HepG2 (cell line): ENCODE measurements around the gene HSP90AB1. TPM values are rescaled to one million over a fixed set of nuclear protein-coding genes. Genes with fewer than 3 reads are reported as not detected.

Experiments
- ATF7-NPFF ChIP-seq: sonication (generic); formaldehyde crosslinking; IDR thresholded peaks from 2 replicates; pipeline ENCODE4 v1.8.1; 2023; ENCODE audit warnings: mild to moderate bottlenecking, low read depth, missing genetic modification reagents, moderate library complexity
- BCL6 ChIP-seq: IDR thresholded peaks from 2 replicates; pipeline ENCODE4 v1.6.1; 2016; ENCODE audit warnings: missing genetic modification reagents, missing compliant biosample characterization
- BRCA1 ChIP-seq: sonication (generic); formaldehyde crosslinking; IDR thresholded peaks from 2 replicates; pipeline ENCODE4 v1.4.0; 2020; ENCODE audit warnings: missing genetic modification reagents
- CBX2 ChIP-seq, 2 experiments: fragments of 200-600 bp in 1 of 2; sonication (generic); formaldehyde crosslinking in 1 of 2; IDR thresholded peaks; 2 replicates each; pipeline versions ENCODE4 v1.7.0 to v1.8.1; 2018 to 2022; ENCODE audit warnings: low read depth in 2 of 2, low read length in 1 of 2, mild to moderate bottlenecking in 1 of 2, missing genetic modification reagents in 1 of 2
- JDP2 ChIP-seq: sonication (generic); formaldehyde crosslinking; IDR thresholded peaks from 2 replicates; pipeline ENCODE4 v1.8.1; 2022; ENCODE audit warnings: missing genetic modification reagents, borderline replicate concordance
- JUN ChIP-seq: sonication (generic); formaldehyde crosslinking; IDR thresholded peaks from 2 replicates; pipeline ENCODE4 v1.4.0; 2020; ENCODE audit warnings: mild to moderate bottlenecking, missing genetic modification reagents
- MAFG ChIP-seq: sonication (generic); formaldehyde crosslinking; IDR thresholded peaks from 2 replicates; pipeline ENCODE4 v1.5.1; 2020; ENCODE audit warnings: mild to moderate bottlenecking, missing genetic modification reagents
- MEIS2 ChIP-seq: sonication (generic); formaldehyde crosslinking; IDR thresholded peaks from 2 replicates; pipeline ENCODE4 v1.9.0; 2021; ENCODE audit warnings: mild to moderate bottlenecking, missing genetic modification reagents
- PCBP2 ChIP-seq: fragments of 200-400 bp; formaldehyde crosslinking; optimal IDR thresholded peaks from 2 replicates; pipeline ENCODE3; 2018; ENCODE audit warnings: low read length, low read depth; ENCODE audit not compliant: poor library complexity, severe bottlenecking
- RAD51 ChIP-seq: fragments of 450-650 bp; IDR thresholded peaks from 2 replicates; pipeline ENCODE4 v1.6.1; 2016; ENCODE audit warnings: borderline replicate concordance
- TBX2 ChIP-seq: sonication (generic); formaldehyde crosslinking; IDR thresholded peaks from 2 replicates; pipeline ENCODE4 v1.5.0; 2020; ENCODE audit warnings: missing genetic modification reagents, mild to moderate bottlenecking, borderline replicate concordance
- TOPORS ChIP-seq: sonication (generic); formaldehyde crosslinking; IDR thresholded peaks from 2 replicates; pipeline ENCODE4 v1.8.0; 2023; ENCODE audit warnings: mild to moderate bottlenecking, missing genetic modification reagents
- YY1 ChIP-seq: IDR thresholded peaks from 2 replicates; pipeline ENCODE4 v1.6.1; 2011; ENCODE audit warnings: low read length, low read depth, moderate library complexity, mild to moderate bottlenecking; ENCODE audit not compliant: insufficient read depth, insufficient replicate concordance
- ZC3H13 ChIP-seq: sonication (generic); formaldehyde crosslinking; IDR thresholded peaks from 2 replicates; pipeline ENCODE4 v1.8.1; 2023; ENCODE audit warnings: mild to moderate bottlenecking, missing genetic modification reagents, moderate library complexity
- ZNF569 ChIP-seq: sonication (generic); formaldehyde crosslinking; IDR thresholded peaks from 2 replicates; pipeline ENCODE4 v1.5.0; 2020; ENCODE audit warnings: mild to moderate bottlenecking, missing genetic modification reagents, moderate library complexity, borderline replicate concordance
- ZNF589 ChIP-seq: sonication (generic); formaldehyde crosslinking; conservative IDR thresholded peaks from 2 replicates; pipeline ENCODE4 v1.8.0; 2022; ENCODE audit warnings: mild to moderate bottlenecking, moderate library complexity, missing genetic modification reagents
- ZNF737 ChIP-seq: sonication (generic); formaldehyde crosslinking; IDR thresholded peaks from 2 replicates; pipeline ENCODE4 v1.5.0; 2020; ENCODE audit warnings: missing genetic modification reagents, mild to moderate bottlenecking, borderline replicate concordance
- polyA plus RNA-seq, 8 experiments: library from polyadenylated mRNA; depleted of rRNA in 3 of 8; stranded (reverse) in 7 of 8; unstranded in 1 of 8; fragments of >200 nt; fragmentation: Illumina TruSeq in 4 of 8; extraction: Trizol in 4 of 8; gene quantifications; 2 replicates each; pipeline versions ENCODE4 v1.2.1 to v1.2.3, GENCODE V29; 2011 to 2016; ENCODE audit warnings: low read depth in 4 of 8, missing spikeins in 1 of 8, mixed read lengths in 1 of 8; ENCODE audit not compliant: insufficient read depth in 1 of 8
- total RNA-seq, 5 experiments: library from RNA; depleted of rRNA; stranded (reverse); fragments of >200 nt; fragmentation: Illumina TruSeq; extraction: Trizol; gene quantifications; 2 replicates each; pipeline ENCODE4 v1.2.3, GENCODE V29; 2016; ENCODE audit warnings: low read depth in 1 of 5
- TF ChIP-seq, protein P1 (sequence below): IDR thresholded peaks from 2 replicates; pipeline ENCODE4 v1.6.1; 2016; ENCODE audit warnings: missing genetic modification reagents, missing compliant biosample characterization
- TF ChIP-seq, protein P2 (sequence below): sonication (generic); formaldehyde crosslinking; IDR thresholded peaks from 2 replicates; pipeline ENCODE4 v1.5.0; 2020; ENCODE audit warnings: mild to moderate bottlenecking, missing genetic modification reagents
- TF ChIP-seq, protein P3 (sequence below): sonication (generic); formaldehyde crosslinking; IDR thresholded peaks from 2 replicates; pipeline ENCODE4 v1.4.0; 2020; ENCODE audit warnings: mild to moderate bottlenecking, missing genetic modification reagents
- TF ChIP-seq, protein P4 (sequence below): conservative IDR thresholded peaks from 2 replicates; pipeline ENCODE4 v1.6.1; 2018; ENCODE audit warnings: missing genetic modification reagents
- TF ChIP-seq, protein P5 (sequence below): sonication (generic); formaldehyde crosslinking; IDR thresholded peaks from 2 replicates; pipeline ENCODE4 v1.4.0; 2020; ENCODE audit warnings: missing genetic modification reagents
- TF ChIP-seq, protein P6 (sequence below): sonication (generic); formaldehyde crosslinking; IDR thresholded peaks from 2 replicates; pipeline ENCODE4 v1.4.0; 2020; ENCODE audit warnings: missing genetic modification reagents

Gene HSP90AB1
- total and polyA plus RNA-seq, 2 of the 13 experiments (the other 11 are each of a cell fraction or from before 2014, with no cell fraction given), result 1,325 to 1,472 TPM

DNA sequence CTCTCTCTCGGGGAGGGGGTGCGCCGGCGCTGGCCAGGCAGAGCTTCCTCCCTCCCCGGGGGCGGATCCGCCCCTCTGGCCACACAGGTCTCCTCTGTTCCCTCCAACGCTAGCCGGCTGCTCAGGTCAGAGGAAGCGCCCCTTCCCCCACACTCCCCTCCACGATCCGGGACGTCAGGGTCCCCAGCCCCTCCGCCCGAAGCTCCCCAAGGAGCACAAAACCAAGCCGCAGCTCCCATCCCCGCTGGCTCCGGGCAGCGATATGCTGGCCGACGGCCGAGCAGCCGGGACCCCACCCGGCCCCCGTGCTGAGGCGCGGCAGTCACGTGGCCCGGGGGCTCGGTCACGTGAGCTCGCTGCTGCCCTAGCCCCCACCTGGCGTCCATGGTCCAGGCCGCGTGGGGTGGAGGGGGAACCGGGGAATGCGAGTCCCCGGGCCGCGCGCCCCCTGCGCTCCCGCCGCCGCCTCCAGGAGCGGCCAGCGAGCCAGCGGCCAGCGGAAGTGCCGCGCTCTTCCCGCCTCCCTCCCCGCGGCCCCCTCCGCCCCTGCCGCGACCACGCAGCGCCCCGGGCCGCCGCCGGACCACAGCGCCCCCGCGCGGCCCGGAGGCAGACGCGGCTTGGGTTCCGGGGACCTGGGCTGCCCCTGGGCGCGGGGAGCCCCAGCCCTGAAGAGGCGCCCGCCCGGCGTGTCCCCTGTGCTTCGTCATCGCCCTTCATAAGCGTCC is 10.3 kb downstream of the HSP90AB1 start, which contains the start of gene SLC35B2 (continued):
- TF ChIP-seq, protein P1, sequence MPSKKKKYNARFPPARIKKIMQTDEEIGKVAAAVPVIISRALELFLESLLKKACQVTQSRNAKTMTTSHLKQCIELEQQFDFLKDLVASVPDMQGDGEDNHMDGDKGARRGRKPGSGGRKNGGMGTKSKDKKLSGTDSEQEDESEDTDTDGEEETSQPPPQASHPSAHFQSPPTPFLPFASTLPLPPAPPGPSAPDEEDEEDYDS (CRISPR knock-in tag), result peak; percentile 28
- TF ChIP-seq, protein P2, sequence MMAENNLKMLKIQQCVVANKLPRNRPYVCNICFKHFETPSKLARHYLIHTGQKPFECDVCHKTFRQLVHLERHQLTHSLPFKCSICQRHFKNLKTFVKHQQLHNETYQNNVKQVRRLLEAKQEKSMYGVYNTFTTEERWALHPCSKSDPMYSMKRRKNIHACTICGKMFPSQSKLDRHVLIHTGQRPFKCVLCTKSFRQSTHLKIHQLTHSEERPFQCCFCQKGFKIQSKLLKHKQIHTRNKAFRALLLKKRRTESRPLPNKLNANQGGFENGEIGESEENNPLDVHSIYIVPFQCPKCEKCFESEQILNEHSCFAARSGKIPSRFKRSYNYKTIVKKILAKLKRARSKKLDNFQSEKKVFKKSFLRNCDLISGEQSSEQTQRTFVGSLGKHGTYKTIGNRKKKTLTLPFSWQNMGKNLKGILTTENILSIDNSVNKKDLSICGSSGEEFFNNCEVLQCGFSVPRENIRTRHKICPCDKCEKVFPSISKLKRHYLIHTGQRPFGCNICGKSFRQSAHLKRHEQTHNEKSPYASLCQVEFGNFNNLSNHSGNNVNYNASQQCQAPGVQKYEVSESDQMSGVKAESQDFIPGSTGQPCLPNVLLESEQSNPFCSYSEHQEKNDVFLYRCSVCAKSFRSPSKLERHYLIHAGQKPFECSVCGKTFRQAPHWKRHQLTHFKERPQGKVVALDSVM (CRISPR knock-in tag), result peak; percentile 80
- TF ChIP-seq TOPORS (CRISPR knock-in tag) (peak; percentile 95), CBX2 (IDR thresholded peaks at IDR 0.05; ENCODE audit: low read depth, low read length) (no peak), CBX2 (CRISPR knock-in tag; IDR thresholded peaks at IDR 0.05; ENCODE audit: low read depth) (peak; percentile 62; the same call in 1 of the 2 replicates), BCL6 (CRISPR knock-in tag) (peak; percentile 31; the same call in 1 of the 2 replicates), ZNF569 (CRISPR knock-in tag) (no peak), YY1 (peak; percentile 73), MAFG (no peak), BRCA1 (CRISPR knock-in tag) (no peak), ZNF737 (no peak), ZNF589 (CRISPR knock-in tag) (0 out of 2 replicates have a peak, but pooled peaks have one; percentile 52), ZC3H13 (CRISPR knock-in tag) (peak; percentile 93), TBX2 (peak; percentile 73), PCBP2 (no peak), RAD51 (peak; percentile 97), JDP2 (no peak; the same call in 1 of the 2 replicates), MEIS2 (CRISPR knock-in tag) (no peak; the same call in 1 of the 2 replicates), JUN (peak; percentile 16; the same call in 1 of the 2 replicates), ATF7-NPFF (CRISPR knock-in tag) (peak; percentile 98)
- TF ChIP-seq, protein P3, sequence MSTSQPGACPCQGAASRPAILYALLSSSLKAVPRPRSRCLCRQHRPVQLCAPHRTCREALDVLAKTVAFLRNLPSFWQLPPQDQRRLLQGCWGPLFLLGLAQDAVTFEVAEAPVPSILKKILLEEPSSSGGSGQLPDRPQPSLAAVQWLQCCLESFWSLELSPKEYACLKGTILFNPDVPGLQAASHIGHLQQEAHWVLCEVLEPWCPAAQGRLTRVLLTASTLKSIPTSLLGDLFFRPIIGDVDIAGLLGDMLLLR (CRISPR knock-in tag), result peak; percentile 82; the same call in 1 of the 2 replicates
- TF ChIP-seq, protein P4, sequence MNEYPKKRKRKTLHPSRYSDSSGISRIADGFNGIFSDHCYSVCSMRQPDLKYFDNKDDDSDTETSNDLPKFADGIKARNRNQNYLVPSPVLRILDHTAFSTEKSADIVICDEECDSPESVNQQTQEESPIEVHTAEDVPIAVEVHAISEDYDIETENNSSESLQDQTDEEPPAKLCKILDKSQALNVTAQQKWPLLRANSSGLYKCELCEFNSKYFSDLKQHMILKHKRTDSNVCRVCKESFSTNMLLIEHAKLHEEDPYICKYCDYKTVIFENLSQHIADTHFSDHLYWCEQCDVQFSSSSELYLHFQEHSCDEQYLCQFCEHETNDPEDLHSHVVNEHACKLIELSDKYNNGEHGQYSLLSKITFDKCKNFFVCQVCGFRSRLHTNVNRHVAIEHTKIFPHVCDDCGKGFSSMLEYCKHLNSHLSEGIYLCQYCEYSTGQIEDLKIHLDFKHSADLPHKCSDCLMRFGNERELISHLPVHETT, result peak; percentile 98
- TF ChIP-seq, protein P5, sequence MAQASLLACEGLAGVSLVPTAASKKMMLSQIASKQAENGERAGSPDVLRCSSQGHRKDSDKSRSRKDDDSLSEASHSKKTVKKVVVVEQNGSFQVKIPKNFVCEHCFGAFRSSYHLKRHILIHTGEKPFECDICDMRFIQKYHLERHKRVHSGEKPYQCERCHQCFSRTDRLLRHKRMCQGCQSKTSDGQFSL (CRISPR knock-in tag), result peak; percentile 94; the same call in 1 of the 2 replicates
- TF ChIP-seq, protein P6, sequence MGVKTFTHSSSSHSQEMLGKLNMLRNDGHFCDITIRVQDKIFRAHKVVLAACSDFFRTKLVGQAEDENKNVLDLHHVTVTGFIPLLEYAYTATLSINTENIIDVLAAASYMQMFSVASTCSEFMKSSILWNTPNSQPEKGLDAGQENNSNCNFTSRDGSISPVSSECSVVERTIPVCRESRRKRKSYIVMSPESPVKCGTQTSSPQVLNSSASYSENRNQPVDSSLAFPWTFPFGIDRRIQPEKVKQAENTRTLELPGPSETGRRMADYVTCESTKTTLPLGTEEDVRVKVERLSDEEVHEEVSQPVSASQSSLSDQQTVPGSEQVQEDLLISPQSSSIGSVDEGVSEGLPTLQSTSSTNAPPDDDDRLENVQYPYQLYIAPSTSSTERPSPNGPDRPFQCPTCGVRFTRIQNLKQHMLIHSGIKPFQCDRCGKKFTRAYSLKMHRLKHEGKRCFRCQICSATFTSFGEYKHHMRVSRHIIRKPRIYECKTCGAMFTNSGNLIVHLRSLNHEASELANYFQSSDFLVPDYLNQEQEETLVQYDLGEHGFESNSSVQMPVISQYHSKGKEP (CRISPR knock-in tag), result no peak
